A673 (cell line): ENCODE measurements around the gene CACNA2D3. TPM values are rescaled to one million over a fixed set of nuclear protein-coding genes. Genes with fewer than 3 reads are reported as not detected.

Experiments
- BruUV-seq: library from RNA; stranded (reverse); fragments of 400-500 nt; replicated peaks from 2 replicates; lab custom pipeline; 2021; lab: Mats Ljungman, UMichigan
- CTCF ChIA-PET: fragments of 300-600 bp; sonication (Branson Sonifier 250); formaldehyde crosslinking; loops from one replicate; lab custom pipeline; 2022; ENCODE audit warnings: antibody characterized with exemption; lab: Charles Lee
- POLR2A ChIA-PET: fragments of 300-600 bp; sonication (Branson Sonifier 250); formaldehyde crosslinking; loops from one replicate; lab custom pipeline; 2022; ENCODE audit warnings: antibody characterized with exemption; ENCODE audit not compliant: low non-redundant PET; lab: Charles Lee
- DNase-seq: peaks from one replicate; pipeline ENCODE4 v3.0.0-alpha.2; 2015; ENCODE audit warnings: low spot score
- H3K27ac ChIP-seq: fragments of 200-600 bp; sonication (generic); 2 replicates; pipeline ENCODE4 v1.5.1; 2016; ENCODE audit warnings: mixed run types, low read depth, mild to moderate bottlenecking, mixed read lengths, antibody characterized with exemption, low read length; ENCODE audit not compliant: poor library complexity, severe bottlenecking
- H3K27me3 ChIP-seq: fragments of 200-600 bp; sonication (generic); replicated peaks from 2 replicates; pipeline ENCODE4 v1.6.1; 2017; ENCODE audit warnings: mixed run types, low read depth, mild to moderate bottlenecking, mixed read lengths, antibody characterized with exemption, low read length; ENCODE audit not compliant: insufficient read depth, poor library complexity
- H3K36me3 ChIP-seq: fragments of 200-600 bp; sonication (generic); 2 replicates; pipeline ENCODE4 v1.6.1; 2016; ENCODE audit warnings: mixed run types, mild to moderate bottlenecking, mixed read lengths, antibody characterized with exemption, low read length; ENCODE audit not compliant: insufficient read depth, poor library complexity, severe bottlenecking
- H3K4me1 ChIP-seq: fragments of 200-600 bp; sonication (generic); 2 replicates; pipeline ENCODE4 v1.6.1; 2017; ENCODE audit warnings: mixed run types, mild to moderate bottlenecking, mixed read lengths, antibody characterized with exemption, low read length; ENCODE audit not compliant: insufficient read depth, poor library complexity, severe bottlenecking
- H3K4me3 ChIP-seq: fragments of 200-600 bp; sonication (generic); 2 replicates; pipeline ENCODE4 v1.5.1; 2016; ENCODE audit warnings: low read depth, mixed run types, mild to moderate bottlenecking, mixed read lengths, low read length; ENCODE audit not compliant: poor library complexity, severe bottlenecking
- H3K9me3 ChIP-seq: fragments of 200-600 bp; sonication (generic); 2 replicates; pipeline ENCODE4 v1.6.1; 2016; ENCODE audit warnings: mixed run types, low read depth, mild to moderate bottlenecking, mixed read lengths, antibody characterized with exemption, low read length; ENCODE audit not compliant: poor library complexity, severe bottlenecking
- EZH2 ChIP-seq: fragments of 200-600 bp; sonication (generic); IDR thresholded peaks from 2 replicates; pipeline ENCODE4 v1.6.1; 2017; ENCODE audit warnings: borderline replicate concordance, low read depth, mild to moderate bottlenecking, mixed read lengths, antibody characterized with exemption, low read length; ENCODE audit not compliant: poor library complexity, severe bottlenecking
- intact Hi-C: fragments of 100-400 bp; cut with micrococcal nuclease; formaldehyde crosslinking; loops from one replicate; pipeline ENCODE4 v1.10.0; 2022; ENCODE audit not compliant: unreplicated experiment
- total RNA-seq: library from RNA; stranded (reverse); gene quantifications from 2 replicates; pipeline ENCODE4 v1.2.3, GENCODE V29; 2021
- TF ChIP-seq, protein P1 (sequence below): fragments of 300-800, 200-600 bp; sonication (generic); conservative IDR thresholded peaks from 2 replicates; pipeline ENCODE4 v1.5.1; 2017; ENCODE audit warnings: low read depth, mild to moderate bottlenecking, antibody characterized with exemption, low read length, moderate library complexity, mixed read lengths

The CACNA2D3 gene
- total RNA-seq, 1 experiment from 2014 or later, result not detected

DNA sequence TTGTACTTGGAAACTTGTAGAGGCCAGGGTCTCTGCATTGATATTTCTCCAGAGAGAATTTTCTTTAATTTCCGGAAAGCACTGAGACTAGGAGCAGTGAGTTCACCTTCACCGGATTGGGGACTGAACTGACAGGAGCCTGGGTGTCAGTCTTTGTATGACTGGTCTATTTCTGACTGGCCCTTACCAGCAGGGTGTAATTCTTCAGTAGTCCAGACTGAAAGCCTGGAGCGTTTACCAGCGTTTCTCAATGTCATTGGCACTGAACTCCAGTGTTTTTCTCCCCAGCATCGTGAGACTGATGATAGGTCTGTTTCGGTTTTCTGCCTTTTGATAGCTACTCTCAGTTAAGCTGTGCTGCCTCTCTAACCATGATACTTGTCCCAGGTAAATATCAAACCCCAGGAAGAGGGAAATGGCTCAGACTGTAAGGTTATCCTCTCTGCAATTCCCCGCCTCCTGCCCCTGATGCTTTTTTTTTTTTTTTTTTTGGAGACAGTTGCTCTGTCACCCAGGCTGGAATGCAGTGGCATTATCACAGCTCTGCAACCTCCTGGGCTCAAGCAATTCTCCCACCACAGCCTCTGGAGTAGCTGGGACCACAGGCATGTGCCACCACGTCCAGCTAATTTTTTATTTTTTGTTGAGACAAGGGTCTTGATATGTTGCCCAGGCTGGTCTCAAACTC is 103.6 kb downstream of the CACNA2D3 start:
- CTCF ChIA-PET, result no interaction called here
- H3K4me1 ChIP-seq, result no peaks in the 10 kb centered on the region
- DNase-seq, result no peak
- intact Hi-C loops, result no loop called here
- no TSS peak for BruUV-seq
- H3K27me3 ChIP-seq, result no peaks in the 10 kb centered on the region
- H3K4me3 ChIP-seq, result no peak overlapping the region
- POLR2A ChIA-PET, result no interaction called here
- H3K36me3 ChIP-seq, result no peaks in the 10 kb centered on the region
- TF ChIP-seq EZH2, result no peak
- TF ChIP-seq, protein P1, sequence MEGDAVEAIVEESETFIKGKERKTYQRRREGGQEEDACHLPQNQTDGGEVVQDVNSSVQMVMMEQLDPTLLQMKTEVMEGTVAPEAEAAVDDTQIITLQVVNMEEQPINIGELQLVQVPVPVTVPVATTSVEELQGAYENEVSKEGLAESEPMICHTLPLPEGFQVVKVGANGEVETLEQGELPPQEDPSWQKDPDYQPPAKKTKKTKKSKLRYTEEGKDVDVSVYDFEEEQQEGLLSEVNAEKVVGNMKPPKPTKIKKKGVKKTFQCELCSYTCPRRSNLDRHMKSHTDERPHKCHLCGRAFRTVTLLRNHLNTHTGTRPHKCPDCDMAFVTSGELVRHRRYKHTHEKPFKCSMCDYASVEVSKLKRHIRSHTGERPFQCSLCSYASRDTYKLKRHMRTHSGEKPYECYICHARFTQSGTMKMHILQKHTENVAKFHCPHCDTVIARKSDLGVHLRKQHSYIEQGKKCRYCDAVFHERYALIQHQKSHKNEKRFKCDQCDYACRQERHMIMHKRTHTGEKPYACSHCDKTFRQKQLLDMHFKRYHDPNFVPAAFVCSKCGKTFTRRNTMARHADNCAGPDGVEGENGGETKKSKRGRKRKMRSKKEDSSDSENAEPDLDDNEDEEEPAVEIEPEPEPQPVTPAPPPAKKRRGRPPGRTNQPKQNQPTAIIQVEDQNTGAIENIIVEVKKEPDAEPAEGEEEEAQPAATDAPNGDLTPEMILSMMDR, result no peak
- no peak overlapping the region for H3K27ac ChIP-seq
- H3K9me3 ChIP-seq, result no peaks in the 10 kb centered on the region

DNA sequence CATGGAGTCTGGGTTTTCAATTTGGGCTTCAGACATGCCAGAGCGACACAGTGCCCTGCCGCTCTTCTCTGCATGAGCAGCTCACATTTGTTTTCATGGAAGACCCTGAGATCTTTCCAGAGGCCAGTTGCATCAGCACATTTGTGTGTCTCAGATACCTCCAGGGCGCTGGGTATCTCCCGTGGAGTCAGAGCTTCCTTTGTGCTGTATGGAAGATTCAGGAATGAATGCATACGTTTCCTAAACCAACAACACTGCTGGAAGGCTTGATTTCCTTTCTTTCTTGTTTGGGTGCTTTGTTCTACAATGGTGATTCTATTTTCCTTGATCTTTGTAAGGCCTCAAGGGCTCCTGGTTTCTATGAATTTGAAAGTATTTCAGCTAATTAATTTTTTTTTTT is 106.5 kb downstream of the CACNA2D3 start:
- ChIA-PET CTCF (no interaction called here), POLR2A (no interaction called here)
- intact Hi-C loops, result no loop called here
- TF ChIP-seq, protein P1, result no peak
- TF ChIP-seq EZH2, result no peak
- no peaks in the 10 kb centered on the region for H3K27me3 ChIP-seq
- no peaks in the 10 kb centered on the region for H3K36me3 ChIP-seq
- BruUV-seq, result no TSS peak
- no peak for DNase-seq
- no peak overlapping the region for H3K27ac ChIP-seq
- H3K4me1 ChIP-seq, result no peaks in the 10 kb centered on the region
- no peaks in the 10 kb centered on the region for H3K9me3 ChIP-seq
- no peak overlapping the region for H3K4me3 ChIP-seq

DNA sequence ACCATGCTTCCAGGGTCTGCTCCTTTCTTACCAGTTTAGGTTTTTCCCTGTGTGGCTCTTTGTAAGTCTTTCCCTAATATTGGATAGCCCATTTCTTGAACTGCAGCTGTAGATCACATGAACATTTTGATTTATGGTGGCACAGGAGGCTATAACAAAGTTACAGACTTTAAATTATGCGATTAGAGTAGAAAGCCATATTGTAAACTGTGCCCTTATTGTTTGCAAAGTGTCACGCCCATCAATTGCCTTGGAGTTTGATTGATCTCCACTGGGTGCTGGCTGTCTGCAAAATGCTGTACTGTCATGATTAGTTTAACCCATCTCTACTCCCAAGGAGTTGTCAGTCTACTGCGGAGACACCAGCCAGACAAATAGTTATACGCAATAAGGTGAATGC is 110.3 kb downstream of the CACNA2D3 start:
- ChIA-PET POLR2A (no interaction called here), CTCF (no interaction called here)
- Histone ChIP-seq H3K27me3 (no peaks in the 10 kb centered on the region), H3K4me1 (no peaks in the 10 kb centered on the region), H3K36me3 (no peaks in the 10 kb centered on the region), H3K4me3 (no peak overlapping the region), H3K9me3 (no peaks in the 10 kb centered on the region), H3K27ac (no peak overlapping the region)
- no peak for DNase-seq
- TF ChIP-seq, protein P1, result no peak
- TF ChIP-seq EZH2, result no peak
- no TSS peak for BruUV-seq
- intact Hi-C loops, result no loop called here
